Caco-2 (cell line): ENCODE measurements around the gene GRM5. TPM values are rescaled to one million over a fixed set of nuclear protein-coding genes. Genes with fewer than 3 reads are reported as not detected.

Experiments
- BruUV-seq: library from RNA; stranded (reverse); fragments of 400-500 nt; replicated peaks from 2 replicates; lab custom pipeline; 2021; lab: Mats Ljungman, UMichigan
- CTCF ChIA-PET: fragments of 300-600 bp; sonication (Branson Sonifier 250); formaldehyde crosslinking; loops from one replicate; lab custom pipeline; 2022; ENCODE audit warnings: antibody characterized with exemption; lab: Charles Lee
- POLR2A ChIA-PET: fragments of 300-600 bp; sonication (Branson Sonifier 250); formaldehyde crosslinking; loops from one replicate; lab custom pipeline; 2022; ENCODE audit warnings: antibody characterized with exemption; lab: Charles Lee
- DNase-seq, 2 experiments: peaks; one replicate each; pipeline versions ENCODE4 v3.0.0 to v3.0.0-alpha.2; 2020 to 2022
- H3K27me3 ChIP-seq: replicated peaks from 2 replicates; pipeline ENCODE4 v1.6.0; 2011; ENCODE audit warnings: low read length; ENCODE audit not compliant: control insufficient read depth, insufficient read depth
- H3K36me3 ChIP-seq: 2 replicates; pipeline ENCODE4 v1.5.1; 2011; ENCODE audit warnings: low read length; ENCODE audit not compliant: control insufficient read depth, insufficient read depth
- H3K4me1 ChIP-seq: fragments of 250-450 bp; sonication (Bioruptor Pico); 2 replicates; pipeline ENCODE4 v1.5.1; 2020; ENCODE audit warnings: mild to moderate bottlenecking
- H3K4me3 ChIP-seq: 2 replicates; pipeline ENCODE4 v1.5.1; 2011; ENCODE audit warnings: low read depth, mild to moderate bottlenecking, control low read depth, low read length
- H3K9me3 ChIP-seq: fragments of 250-450 bp; sonication (Bioruptor Pico); 2 replicates; pipeline ENCODE4 v1.5.1; 2020; ENCODE audit warnings: mild to moderate bottlenecking, moderate library complexity
- H3K27ac Mint-ChIP-seq: one replicate; pipeline ENCODE4 v1.8.0; 2022; ENCODE audit warnings: mixed read lengths; ENCODE audit not compliant: unreplicated experiment
- H3K27me3 Mint-ChIP-seq: one replicate; pipeline ENCODE4 v1.8.0; 2022; ENCODE audit warnings: mixed read lengths; ENCODE audit not compliant: insufficient read depth, unreplicated experiment
- H3K36me3 Mint-ChIP-seq: one replicate; pipeline ENCODE4 v1.8.0; 2022; ENCODE audit warnings: mild to moderate bottlenecking, mixed read lengths; ENCODE audit not compliant: insufficient read depth, unreplicated experiment
- H3K4me1 Mint-ChIP-seq: one replicate; pipeline ENCODE4 v1.8.0; 2022; ENCODE audit warnings: low read depth, mixed read lengths; ENCODE audit not compliant: unreplicated experiment
- H3K4me3 Mint-ChIP-seq: one replicate; pipeline ENCODE4 v1.8.0; 2022; ENCODE audit warnings: mild to moderate bottlenecking, moderate library complexity, mixed read lengths; ENCODE audit not compliant: unreplicated experiment
- H3K9me3 Mint-ChIP-seq: one replicate; pipeline ENCODE4 v1.8.0; 2022; ENCODE audit warnings: mixed read lengths; ENCODE audit not compliant: unreplicated experiment
- intact Hi-C: fragments of 100-400 bp; cut with micrococcal nuclease; formaldehyde crosslinking; loops from one replicate; pipeline ENCODE4 v1.10.0; 2022; ENCODE audit not compliant: unreplicated experiment
- total RNA-seq: library from RNA; stranded (reverse); gene quantifications from 2 replicates; pipeline ENCODE4 v1.2.3, GENCODE V29; 2022
- TF ChIP-seq, protein P1 (sequence below), 2 experiments: fragments of 200-600 bp in 1 of 2; IDR thresholded peaks; 1 replicate in 1 of 2; 2 replicates in 1 of 2; pipeline versions ENCODE4 v1.5.1 to v1.8.0; 2011 to 2022; ENCODE audit warnings: antibody characterized with exemption in 1 of 2, control low read depth in 1 of 2, inconsistent platforms in 1 of 2, low read depth in 1 of 2, low read length in 1 of 2, mild to moderate bottlenecking in 1 of 2, moderate library complexity in 1 of 2; ENCODE audit not compliant: insufficient read depth in 1 of 2, severe bottlenecking in 1 of 2, unreplicated experiment in 1 of 2

GRM5 gene
- total RNA-seq, 1 experiment from 2014 or later = not detected

DNA sequence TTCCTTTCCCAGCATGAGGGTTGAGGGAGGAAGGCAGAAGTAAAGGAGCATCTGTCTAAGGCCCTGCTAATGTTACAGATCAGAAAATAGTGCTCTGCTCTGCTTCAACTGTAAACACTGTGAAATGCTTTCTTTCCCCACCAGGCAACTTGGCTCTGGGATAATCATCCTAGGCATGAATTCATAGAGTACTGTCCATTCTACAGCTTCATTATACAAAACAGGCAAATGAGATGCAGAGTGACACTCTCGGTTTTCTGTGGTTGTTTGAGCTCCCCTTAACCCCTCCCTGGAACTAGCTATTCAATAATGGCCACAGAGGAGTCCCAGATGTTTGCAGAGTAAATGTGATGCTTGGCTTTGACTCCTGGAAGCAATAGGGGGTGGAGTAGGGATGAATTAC, 544.0 kb downstream of the GRM5 start:
- H3K36me3 ChIP-seq = no peaks in the 10 kb centered on the region
- no peaks in the 10 kb centered on the region for H3K4me1 Mint-ChIP-seq
- DNase-seq = no peak
- TF ChIP-seq, protein P1, sequence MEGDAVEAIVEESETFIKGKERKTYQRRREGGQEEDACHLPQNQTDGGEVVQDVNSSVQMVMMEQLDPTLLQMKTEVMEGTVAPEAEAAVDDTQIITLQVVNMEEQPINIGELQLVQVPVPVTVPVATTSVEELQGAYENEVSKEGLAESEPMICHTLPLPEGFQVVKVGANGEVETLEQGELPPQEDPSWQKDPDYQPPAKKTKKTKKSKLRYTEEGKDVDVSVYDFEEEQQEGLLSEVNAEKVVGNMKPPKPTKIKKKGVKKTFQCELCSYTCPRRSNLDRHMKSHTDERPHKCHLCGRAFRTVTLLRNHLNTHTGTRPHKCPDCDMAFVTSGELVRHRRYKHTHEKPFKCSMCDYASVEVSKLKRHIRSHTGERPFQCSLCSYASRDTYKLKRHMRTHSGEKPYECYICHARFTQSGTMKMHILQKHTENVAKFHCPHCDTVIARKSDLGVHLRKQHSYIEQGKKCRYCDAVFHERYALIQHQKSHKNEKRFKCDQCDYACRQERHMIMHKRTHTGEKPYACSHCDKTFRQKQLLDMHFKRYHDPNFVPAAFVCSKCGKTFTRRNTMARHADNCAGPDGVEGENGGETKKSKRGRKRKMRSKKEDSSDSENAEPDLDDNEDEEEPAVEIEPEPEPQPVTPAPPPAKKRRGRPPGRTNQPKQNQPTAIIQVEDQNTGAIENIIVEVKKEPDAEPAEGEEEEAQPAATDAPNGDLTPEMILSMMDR (IDR thresholded peaks at IDR 0.05; ENCODE audit: insufficient read depth in 1 of 2, low read depth in 1 of 2, low read length in 1 of 2, severe bottlenecking in 1 of 2, unreplicated experiment in 1 of 2) = no peak
- no peak overlapping the region for H3K4me3 Mint-ChIP-seq
- ChIA-PET CTCF (no interaction called here), POLR2A (no interaction called here)
- H3K27me3 Mint-ChIP-seq = peaks cover 3% of the 10 kb centered on the region
- no peaks in the 10 kb centered on the region for H3K4me1 ChIP-seq
- no peaks in the 10 kb centered on the region for H3K36me3 Mint-ChIP-seq
- H3K4me3 ChIP-seq = no peak overlapping the region
- H3K9me3 ChIP-seq = no peaks in the 10 kb centered on the region
- H3K27ac Mint-ChIP-seq = no peak overlapping the region
- H3K9me3 Mint-ChIP-seq = no peaks in the 10 kb centered on the region
- intact Hi-C loops = no loop called here
- no TSS peak for BruUV-seq
- no peaks in the 10 kb centered on the region; the same call in 1 of the 2 replicates for H3K27me3 ChIP-seq

DNA sequence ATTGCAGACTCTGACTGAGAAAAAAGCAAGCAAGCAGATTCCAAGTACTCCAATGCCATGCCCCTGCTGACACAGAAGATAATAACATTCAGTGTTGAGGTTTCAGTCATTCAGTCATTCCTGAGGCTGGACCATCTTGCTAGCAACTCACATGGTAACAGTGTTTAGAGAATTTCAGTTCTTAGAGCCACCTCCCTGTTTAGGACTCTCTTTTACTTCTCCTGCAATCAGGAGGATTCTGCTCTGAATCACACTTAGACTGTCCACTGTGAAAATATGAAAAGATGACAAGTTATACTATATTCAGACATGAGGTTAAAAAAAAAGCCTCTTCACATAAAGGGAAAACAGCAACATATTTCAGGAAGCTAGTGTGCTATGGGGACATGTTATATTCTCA, 544.4 kb downstream of the GRM5 start:
- CTCF ChIA-PET = no interaction called here
- Histone ChIP-seq H3K9me3 (no peaks in the 10 kb centered on the region), H3K27me3 (no peaks in the 10 kb centered on the region; the same call in 1 of the 2 replicates), H3K4me1 (no peaks in the 10 kb centered on the region), H3K36me3 (no peaks in the 10 kb centered on the region), H3K4me3 (no peak overlapping the region)
- TF ChIP-seq, protein P1 (IDR thresholded peaks at IDR 0.05; ENCODE audit: insufficient read depth in 1 of 2, low read depth in 1 of 2, low read length in 1 of 2, severe bottlenecking in 1 of 2, unreplicated experiment in 1 of 2) = no peak
- Mint-ChIP-seq H3K9me3 (no peaks in the 10 kb centered on the region), H3K27ac (no peak overlapping the region), H3K4me1 (no peaks in the 10 kb centered on the region), H3K36me3 (no peaks in the 10 kb centered on the region), H3K4me3 (no peak overlapping the region), H3K27me3 (peaks cover 3% of the 10 kb centered on the region)
- BruUV-seq = no TSS peak
- DNase-seq = no peak
- POLR2A ChIA-PET = no interaction called here
- intact Hi-C loops = no loop called here

DNA sequence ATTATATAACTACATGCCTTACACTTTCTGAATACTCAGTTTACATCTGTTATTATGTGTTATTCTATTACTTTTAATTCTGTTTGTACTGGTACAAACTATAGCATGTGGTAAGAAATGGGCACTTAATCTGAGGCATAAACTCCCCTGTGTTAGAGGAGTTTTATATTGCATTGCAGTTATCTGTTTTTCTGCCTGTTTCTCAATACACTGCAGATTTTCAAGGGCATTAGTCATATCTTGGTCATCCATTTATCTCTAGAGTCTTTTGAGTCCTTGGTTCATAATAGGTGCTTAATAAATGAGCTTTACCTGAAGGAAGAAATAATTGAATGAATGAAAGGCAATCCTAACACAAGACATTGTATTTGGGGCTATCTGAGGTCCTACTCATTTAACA, 545.4 kb downstream of the GRM5 start:
- Histone ChIP-seq H3K27me3 (no peaks in the 10 kb centered on the region; the same call in 1 of the 2 replicates), H3K4me3 (no peak overlapping the region), H3K9me3 (no peaks in the 10 kb centered on the region), H3K4me1 (no peaks in the 10 kb centered on the region), H3K36me3 (no peaks in the 10 kb centered on the region)
- Mint-ChIP-seq H3K9me3 (no peaks in the 10 kb centered on the region), H3K4me1 (no peaks in the 10 kb centered on the region), H3K27me3 (peaks cover 3% of the 10 kb centered on the region), H3K36me3 (no peaks in the 10 kb centered on the region), H3K27ac (no peak overlapping the region), H3K4me3 (no peak overlapping the region)
- intact Hi-C loops = no loop called here
- BruUV-seq = no TSS peak
- CTCF ChIA-PET = no interaction called here
- no peak for DNase-seq
- TF ChIP-seq, protein P1 (IDR thresholded peaks at IDR 0.05; ENCODE audit: insufficient read depth in 1 of 2, low read depth in 1 of 2, low read length in 1 of 2, severe bottlenecking in 1 of 2, unreplicated experiment in 1 of 2) = no peak
- POLR2A ChIA-PET = no interaction called here
